ENCODE data around the gene ANXA5. TPM values are rescaled to one million over a fixed set of nuclear protein-coding genes. Genes with fewer than 3 reads are reported as not detected.

Gene ANXA5
- polyA plus RNA-seq, 1 experiment: 591 TPM

DNA sequence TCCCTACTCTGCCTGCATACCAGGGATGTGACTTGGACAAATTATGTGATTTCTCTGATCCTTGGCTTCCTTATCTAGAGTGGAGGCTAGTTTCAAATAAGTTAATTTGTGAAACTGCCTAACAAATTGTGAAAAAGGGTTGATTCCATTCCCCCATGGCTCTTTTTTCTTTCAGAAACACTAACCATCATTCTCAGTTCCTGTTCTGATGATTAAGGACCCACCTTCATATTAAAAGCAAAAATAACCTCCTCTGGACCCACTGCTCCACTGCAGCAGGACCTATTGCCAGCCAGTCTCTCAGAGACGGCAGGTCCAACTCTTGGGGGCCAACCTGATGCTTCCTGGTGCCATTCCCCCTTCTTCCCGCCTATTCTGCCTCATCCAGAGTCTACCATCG lies 4.5 kb upstream of the ANXA5 start:
- TF ChIP-seq, protein P1, sequence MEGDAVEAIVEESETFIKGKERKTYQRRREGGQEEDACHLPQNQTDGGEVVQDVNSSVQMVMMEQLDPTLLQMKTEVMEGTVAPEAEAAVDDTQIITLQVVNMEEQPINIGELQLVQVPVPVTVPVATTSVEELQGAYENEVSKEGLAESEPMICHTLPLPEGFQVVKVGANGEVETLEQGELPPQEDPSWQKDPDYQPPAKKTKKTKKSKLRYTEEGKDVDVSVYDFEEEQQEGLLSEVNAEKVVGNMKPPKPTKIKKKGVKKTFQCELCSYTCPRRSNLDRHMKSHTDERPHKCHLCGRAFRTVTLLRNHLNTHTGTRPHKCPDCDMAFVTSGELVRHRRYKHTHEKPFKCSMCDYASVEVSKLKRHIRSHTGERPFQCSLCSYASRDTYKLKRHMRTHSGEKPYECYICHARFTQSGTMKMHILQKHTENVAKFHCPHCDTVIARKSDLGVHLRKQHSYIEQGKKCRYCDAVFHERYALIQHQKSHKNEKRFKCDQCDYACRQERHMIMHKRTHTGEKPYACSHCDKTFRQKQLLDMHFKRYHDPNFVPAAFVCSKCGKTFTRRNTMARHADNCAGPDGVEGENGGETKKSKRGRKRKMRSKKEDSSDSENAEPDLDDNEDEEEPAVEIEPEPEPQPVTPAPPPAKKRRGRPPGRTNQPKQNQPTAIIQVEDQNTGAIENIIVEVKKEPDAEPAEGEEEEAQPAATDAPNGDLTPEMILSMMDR (IDR thresholded peaks at IDR 0.05; ENCODE audit: insufficient read depth, low read depth, low read length): no peak
- ChIA-PET CTCF (no interaction called here), POLR2A (no interaction called here)
- H3K4me3 ChIP-seq (ENCODE audit: low read depth, low read length): no peak overlapping the region
- DNase-seq (ENCODE audit: low read depth): no peak
- no peaks in the 10 kb centered on the region for H3K36me3 ChIP-seq (ENCODE audit: control insufficient read depth, insufficient read depth, low read length)
- no peaks in the 10 kb centered on the region for H3K27me3 ChIP-seq (ENCODE audit: control insufficient read depth, insufficient read depth, low read length)

DNA sequence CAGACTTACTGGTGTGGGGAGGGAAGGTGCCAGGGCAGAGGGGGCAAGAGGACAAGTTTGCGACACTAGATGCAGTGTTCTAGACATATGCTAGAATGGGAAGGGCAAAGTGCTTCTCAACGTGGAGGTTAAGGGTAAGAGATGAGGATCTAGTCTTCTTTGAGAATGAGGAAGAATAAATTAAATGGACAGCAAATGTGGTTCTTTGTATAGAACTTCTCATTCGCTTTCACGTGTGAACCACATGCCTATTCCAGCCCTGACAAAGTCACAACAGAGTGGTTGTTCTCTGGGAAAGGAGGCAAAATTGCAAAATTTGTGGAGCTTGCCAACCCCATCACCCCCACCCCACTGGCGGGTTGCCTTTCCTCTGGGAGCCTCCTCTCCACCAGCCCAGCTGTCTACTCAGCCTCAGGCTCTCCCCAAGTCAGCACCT lies 1.5 kb upstream of the ANXA5 start:
- Histone ChIP-seq H3K27me3 (ENCODE audit: control insufficient read depth, insufficient read depth, low read length) (no peaks in the 10 kb centered on the region), H3K36me3 (ENCODE audit: control insufficient read depth, insufficient read depth, low read length) (no peaks in the 10 kb centered on the region), H3K4me3 (ENCODE audit: low read depth, low read length) (no peak overlapping the region)
- no peak for DNase-seq (ENCODE audit: low read depth)
- POLR2A ChIA-PET: no interaction called here
- CTCF ChIA-PET: no interaction called here
- TF ChIP-seq, protein P1 (IDR thresholded peaks at IDR 0.05; ENCODE audit: insufficient read depth, low read depth, low read length): no peak

DNA sequence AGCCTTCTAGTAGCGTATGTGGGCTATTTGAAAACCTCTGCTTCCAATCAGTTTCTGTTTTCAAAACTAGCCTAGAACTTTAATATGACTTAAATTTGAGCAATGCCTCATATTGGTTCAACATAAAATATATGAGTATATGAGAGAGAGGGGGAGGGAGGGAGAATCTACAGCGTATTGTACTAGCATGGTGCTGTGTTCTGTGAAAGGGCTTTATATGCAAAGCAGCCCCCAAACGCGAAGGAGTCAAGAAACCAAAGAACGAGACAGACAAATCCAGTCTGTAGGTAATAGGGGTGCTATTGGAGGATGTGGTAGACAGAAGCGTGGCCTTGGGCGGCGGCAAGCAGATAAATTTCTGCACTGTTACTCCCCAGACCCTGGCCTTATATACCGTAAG lies 784 bp upstream of the ANXA5 start:
- ChIA-PET CTCF (interaction anchor here (0.8 to 2.6 kb wide), 10 partner anchors 10 to 38 kb away, joined by 3 to 13 read pairs (median 7); no protein-coding TSS in a partner anchor), POLR2A (interaction anchor here (2.1 kb wide), 1 partner anchor 14 kb away, joined by 10 read pairs; no protein-coding TSS in a partner anchor)
- no peaks in the 10 kb centered on the region for H3K36me3 ChIP-seq (ENCODE audit: control insufficient read depth, insufficient read depth, low read length)
- DNase-seq (ENCODE audit: low read depth): no peak
- peak overlapping the region; percentile 59 for H3K4me3 ChIP-seq (ENCODE audit: low read depth, low read length)
- H3K27me3 ChIP-seq (ENCODE audit: control insufficient read depth, insufficient read depth, low read length): no peaks in the 10 kb centered on the region
- TF ChIP-seq, protein P1 (IDR thresholded peaks at IDR 0.05; ENCODE audit: insufficient read depth, low read depth, low read length): no peak

DNA sequence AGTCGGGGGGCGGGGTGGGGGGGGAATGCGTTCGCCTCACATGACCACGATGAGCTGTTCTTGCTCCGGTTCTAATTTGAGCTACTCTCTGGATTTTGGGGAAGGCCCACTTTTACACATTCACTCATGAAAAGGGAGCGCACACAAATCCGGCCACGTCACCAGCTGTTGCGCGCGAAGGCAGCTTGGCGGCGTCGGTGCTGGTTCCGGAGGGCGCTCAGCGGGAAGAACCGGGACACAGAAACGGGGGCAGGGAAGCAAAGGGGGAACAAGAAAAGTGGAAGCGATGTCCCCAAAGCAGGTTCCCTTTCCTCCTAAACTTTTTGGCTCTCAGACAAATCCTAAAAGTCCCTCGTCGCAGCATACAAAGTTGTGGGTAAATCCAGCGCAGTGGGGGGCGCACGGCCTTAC lies 605 bp downstream of the ANXA5 start:
- no peaks in the 10 kb centered on the region for H3K27me3 ChIP-seq (ENCODE audit: control insufficient read depth, insufficient read depth, low read length)
- no peak for DNase-seq (ENCODE audit: low read depth)
- ChIA-PET CTCF (interaction anchor here (1.0 to 2.6 kb wide), 10 partner anchors 9 to 40 kb away, joined by 3 to 13 read pairs (median 7); no protein-coding TSS in a partner anchor), POLR2A (interaction anchor here (0.6 to 2.1 kb wide), 5 partner anchors 15 to 43 kb away, joined by 3 to 10 read pairs (median 3); no protein-coding TSS in a partner anchor)
- H3K36me3 ChIP-seq (ENCODE audit: control insufficient read depth, insufficient read depth, low read length): no peaks in the 10 kb centered on the region
- TF ChIP-seq, protein P1 (IDR thresholded peaks at IDR 0.05; ENCODE audit: insufficient read depth, low read depth, low read length): peak; percentile 10; the same call in 1 of the 2 replicates
- H3K4me3 ChIP-seq (ENCODE audit: low read depth, low read length): peak overlapping the region; percentile 97

DNA sequence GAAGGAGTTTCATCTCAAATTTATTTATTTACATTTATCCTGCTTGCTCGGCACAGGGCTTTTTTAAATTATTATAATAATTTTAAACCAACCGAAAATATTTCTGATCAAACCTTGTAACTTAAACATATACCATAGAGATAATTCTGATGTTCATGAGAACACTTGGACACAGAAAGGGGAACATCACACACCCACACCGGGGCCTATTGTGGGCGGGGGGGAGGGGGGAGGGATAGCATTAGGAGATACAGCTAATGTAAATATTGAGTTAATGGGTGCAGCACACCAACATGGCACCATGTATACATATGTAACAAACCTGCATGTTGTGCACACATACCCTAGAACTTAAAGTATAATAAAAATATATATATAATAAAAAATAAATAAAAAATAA lies 2.9 kb downstream of the ANXA5 start:
- TF ChIP-seq, protein P1 (IDR thresholded peaks at IDR 0.05; ENCODE audit: insufficient read depth, low read depth, low read length): no peak
- no peaks in the 10 kb centered on the region for H3K36me3 ChIP-seq (ENCODE audit: control insufficient read depth, insufficient read depth, low read length)
- CTCF ChIA-PET: interaction anchor here (1.0 to 1.4 kb wide), 3 partner anchors 11 to 43 kb away, joined by 3 to 4 read pairs (median 4); no protein-coding TSS in a partner anchor
- no peaks in the 10 kb centered on the region for H3K27me3 ChIP-seq (ENCODE audit: control insufficient read depth, insufficient read depth, low read length)
- POLR2A ChIA-PET: interaction anchor here (0.5 to 0.6 kb wide), 2 partner anchors 19 to 274 kb away, joined by 3 to 12 read pairs; no protein-coding TSS in a partner anchor
- no peak for DNase-seq (ENCODE audit: low read depth)
- H3K4me3 ChIP-seq (ENCODE audit: low read depth, low read length): peak overlapping the region; percentile 10; the same call in 1 of the 2 replicates

All from BJ (cell line).